Mesenteric fat pad (tissue), 1 donor: ENCODE data around the gene TRIB2. TPM values are rescaled to one million over a fixed set of nuclear protein-coding genes. Genes with fewer than 3 reads are reported as not detected.

Source experiments
- DNase-seq: peaks from one replicate; pipeline ENCODE4 v3.0.0-alpha.2; 2020; ENCODE audit warnings: low spot score
- microRNA-seq: library from miRNA; unstranded; fragments of <30 nt; microRNA quantifications from one replicate; pipeline ENCODE4 v1.2.0, GENCODE V29; 2020; ENCODE audit warnings: borderline number of aligned reads
- total RNA-seq: library from RNA; stranded (reverse); fragmentation: NEBNext Ultra II Directional; extraction: Animal tissue kit (Norgen Biotek cat#: 25700); gene quantifications from one replicate; pipeline ENCODE4 v1.2.1, GENCODE V29; 2021
- donor health status: DM: yes; HTN: yes; CAD: no.

The TRIB2 gene
- total RNA-seq, 1 donor from 2014 or later = 43.8 TPM

- DNase-seq = no peak
Observed at GRCh38 chr2:12773586-12774394, 57.1 kb downstream of the TRIB2 start.

GRCh38 chr2:12774395-12774727 is 57.6 kb downstream of the TRIB2 start:
- no peak for DNase-seq

- DNase-seq = no peak
Observed at GRCh38 chr2:12776521-12776961, 59.8 kb downstream of the TRIB2 start.

- DNase-seq = no peak
Observed at GRCh38 chr2:12778369-12778768, 61.6 kb downstream of the TRIB2 start.

- no peak for DNase-seq
Observed at GRCh38 chr2:12778811-12779579, 62.3 kb downstream of the TRIB2 start.

- no peak for DNase-seq
Observed at GRCh38 chr2:12781329-12781728, 64.6 kb downstream of the TRIB2 start.

GRCh38 chr2:12787891-12788801 is 71.4 kb downstream of the TRIB2 start:
- no peak for DNase-seq

GRCh38 chr2:12791906-12792305 is 75.2 kb downstream of the TRIB2 start:
- DNase-seq = no peak

Small RNA genes lying within 50 kb of the gene (microRNA-seq; reads per million reads assigned to microRNA genes)
- not detected for gene MIR3125
